ENCODE measurements around the gene PRG3.

PRG3 gene

GRCh38 chr11:57424792-57425564 lies 44.0 kb upstream of the PRG3 start:
- peaks cover 10% of the 10 kb centered on the region for H3F3A ChIP-seq (ENCODE audit: low read depth)
- peaks cover 62% of the 10 kb centered on the region for H3K79me2 ChIP-seq (ENCODE audit: insufficient read depth, low read length)
- H3K9me3 ChIP-seq (ENCODE audit: insufficient read depth, low read depth, low read length): no peaks in the 10 kb centered on the region
- peaks cover 52% of the 10 kb centered on the region for H3K4me1 ChIP-seq (ENCODE audit: insufficient read depth, low read length, poor library complexity, severe bottlenecking)
- peaks cover 45% of the 10 kb centered on the region; the same call in 1 of the 2 replicates for H3K36me3 ChIP-seq (ENCODE audit: insufficient read depth, low read length)
- no peaks in the 10 kb centered on the region for H3K9me2 ChIP-seq (replicated peaks; ENCODE audit: low read depth, low read length)
- H2AFZ ChIP-seq (ENCODE audit: low read length): no peak overlapping the region
- peak overlapping the region; percentile 83 for H3K4me3 ChIP-seq (ENCODE audit: low read length, poor library complexity, severe bottlenecking)
- H3K9ac ChIP-seq (ENCODE audit: low read depth, low read length, poor library complexity, severe bottlenecking): peak overlapping the region; percentile 98
- peak overlapping the region; percentile 96 for H3K4me2 ChIP-seq (ENCODE audit: low read depth, low read length, poor library complexity, severe bottlenecking)
- no peaks in the 10 kb centered on the region for H3K27me3 ChIP-seq (ENCODE audit: insufficient read depth, low read length, poor library complexity, severe bottlenecking)
- TF ChIP-seq CTCF (conservative IDR thresholded peaks at IDR 0.05; ENCODE audit: low read length) (no peak), EZH2phosphoT487 (IDR thresholded peaks at IDR 0.05; ENCODE audit: borderline replicate concordance) (no peak)
- peaks cover 47% of the 10 kb centered on the region for H4K20me1 ChIP-seq (ENCODE audit: insufficient read depth, low read length, poor library complexity, severe bottlenecking)

DNA sequence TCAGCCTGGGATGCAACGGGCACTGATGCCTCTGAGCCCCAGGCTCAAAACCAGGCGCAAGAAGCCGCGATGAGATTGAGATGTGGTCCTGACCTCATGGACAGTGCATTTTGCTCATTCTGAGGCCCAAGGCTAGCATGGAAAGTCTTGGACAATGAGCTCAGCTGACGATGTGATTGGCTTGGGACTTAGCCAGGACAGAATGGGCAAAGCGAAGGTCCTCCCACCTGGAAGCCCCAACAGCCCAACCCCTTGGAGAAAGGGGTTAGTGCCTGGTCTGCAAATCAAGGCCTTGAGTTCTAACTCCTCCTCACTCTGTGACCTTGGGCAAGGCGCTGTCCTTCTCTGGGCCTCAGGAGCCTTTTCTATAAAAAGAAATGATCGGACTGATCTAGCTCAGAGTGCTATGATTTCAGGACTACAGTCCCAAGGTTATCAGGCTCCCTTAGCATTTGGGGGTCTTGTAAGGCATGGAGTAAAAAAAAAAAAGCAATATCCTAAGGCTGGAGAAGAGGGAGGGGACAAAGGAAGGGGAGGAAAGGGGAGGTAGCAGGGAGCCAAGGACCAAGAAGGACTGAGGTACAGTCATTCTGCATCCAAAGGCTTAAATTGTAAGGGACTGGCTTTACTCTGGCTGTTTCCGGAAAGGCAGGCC lies 43.3 kb upstream of the PRG3 start:
- peaks cover 52% of the 10 kb centered on the region for H3K4me1 ChIP-seq (ENCODE audit: insufficient read depth, low read length, poor library complexity, severe bottlenecking)
- no peak for TF ChIP-seq EZH2phosphoT487 (IDR thresholded peaks at IDR 0.05; ENCODE audit: borderline replicate concordance)
- TF ChIP-seq CTCF (conservative IDR thresholded peaks at IDR 0.05; ENCODE audit: low read length): no peak
- peaks cover 10% of the 10 kb centered on the region for H3F3A ChIP-seq (ENCODE audit: low read depth)
- H3K9ac ChIP-seq (ENCODE audit: low read depth, low read length, poor library complexity, severe bottlenecking): peak overlapping the region; percentile 98
- no peaks in the 10 kb centered on the region for H3K9me3 ChIP-seq (ENCODE audit: insufficient read depth, low read depth, low read length)
- H3K4me3 ChIP-seq (ENCODE audit: low read length, poor library complexity, severe bottlenecking): peak overlapping the region; percentile 83
- H3K27me3 ChIP-seq (ENCODE audit: insufficient read depth, low read length, poor library complexity, severe bottlenecking): no peaks in the 10 kb centered on the region
- peaks cover 70% of the 10 kb centered on the region for H3K79me2 ChIP-seq (ENCODE audit: insufficient read depth, low read length)
- H3K4me2 ChIP-seq (ENCODE audit: low read depth, low read length, poor library complexity, severe bottlenecking): peak overlapping the region; percentile 96
- H2AFZ ChIP-seq (ENCODE audit: low read length): no peak overlapping the region
- H4K20me1 ChIP-seq (ENCODE audit: insufficient read depth, low read length, poor library complexity, severe bottlenecking): peaks cover 51% of the 10 kb centered on the region
- H3K36me3 ChIP-seq (ENCODE audit: insufficient read depth, low read length): peaks cover 48% of the 10 kb centered on the region; the same call in 1 of the 2 replicates
- no peaks in the 10 kb centered on the region for H3K9me2 ChIP-seq (replicated peaks; ENCODE audit: low read depth, low read length)

- H3K9me2 ChIP-seq (replicated peaks; ENCODE audit: low read depth, low read length): no peaks in the 10 kb centered on the region
- H2AFZ ChIP-seq (ENCODE audit: low read length): no peak overlapping the region
- H3K9ac ChIP-seq (ENCODE audit: low read depth, low read length, poor library complexity, severe bottlenecking): peak overlapping the region; percentile 98
- peaks cover 83% of the 10 kb centered on the region for H3K79me2 ChIP-seq (ENCODE audit: insufficient read depth, low read length)
- peaks cover 59% of the 10 kb centered on the region; the same call in 1 of the 2 replicates for H3K36me3 ChIP-seq (ENCODE audit: insufficient read depth, low read length)
- peaks cover 10% of the 10 kb centered on the region for H3F3A ChIP-seq (ENCODE audit: low read depth)
- no peaks in the 10 kb centered on the region for H3K27me3 ChIP-seq (ENCODE audit: insufficient read depth, low read length, poor library complexity, severe bottlenecking)
- peak overlapping the region; percentile 96 for H3K4me2 ChIP-seq (ENCODE audit: low read depth, low read length, poor library complexity, severe bottlenecking)
- H3K9me3 ChIP-seq (ENCODE audit: insufficient read depth, low read depth, low read length): no peaks in the 10 kb centered on the region
- H3K4me3 ChIP-seq (ENCODE audit: low read length, poor library complexity, severe bottlenecking): peak overlapping the region; percentile 58
- TF ChIP-seq CTCF (conservative IDR thresholded peaks at IDR 0.05; ENCODE audit: low read length) (no peak), EZH2phosphoT487 (IDR thresholded peaks at IDR 0.05; ENCODE audit: borderline replicate concordance) (no peak)
- H4K20me1 ChIP-seq (ENCODE audit: insufficient read depth, low read length, poor library complexity, severe bottlenecking): peaks cover 65% of the 10 kb centered on the region
- H3K4me1 ChIP-seq (ENCODE audit: insufficient read depth, low read length, poor library complexity, severe bottlenecking): peaks cover 48% of the 10 kb centered on the region
Measured at GRCh38 chr11:57422669-57423068, 41.7 kb upstream of the PRG3 start.
